H1 (cell line): ENCODE measurements around the gene KLF2. TPM values are rescaled to one million over a fixed set of nuclear protein-coding genes. Genes with fewer than 3 reads are reported as not detected.

Experiments
- CTCF ChIA-PET: fragments of 300-600 bp; sonication (Branson Sonifier 250); formaldehyde crosslinking; loops from one replicate; lab custom pipeline; 2021; ENCODE audit not compliant: partially characterized antibody; lab: Charles Lee
- POLR2A ChIA-PET: fragments of 300-600 bp; sonication (Branson Sonifier 250); formaldehyde crosslinking; loops from one replicate; lab custom pipeline; 2021; ENCODE audit warnings: inconsistent platforms; ENCODE audit not compliant: partially characterized antibody; lab: Charles Lee
- DNase-seq, 2 experiments: peaks; one replicate each; pipeline versions ENCODE4 v3.0.0 to v3.0.0-alpha.2; 2010 to 2022; ENCODE audit warnings: low spot score in 2 of 2, low read depth in 1 of 2, mixed read lengths in 1 of 2
- FAIRE-seq: peaks from 2 replicates; lab custom pipeline; 2011; peaks lifted over from hg19 to GRCh38; lab: Jason Lieb, UNC
- H2AFZ ChIP-seq: 2 replicates; pipeline ENCODE4 v1.8.1; 2012; ENCODE audit warnings: low read length, inconsistent platforms
- H2AK5ac ChIP-seq: 2 replicates; pipeline ENCODE4 v1.6.1; 2013; ENCODE audit warnings: low read depth, low read length
- H2BK120ac ChIP-seq: replicated peaks from 2 replicates; pipeline ENCODE3; 2013; ENCODE audit warnings: low read depth, low read length, inconsistent platforms
- H2BK12ac ChIP-seq: 2 replicates; pipeline ENCODE4 v1.6.1; 2013; ENCODE audit warnings: low read depth, low read length
- H2BK15ac ChIP-seq: 2 replicates; pipeline ENCODE4 v1.6.1; 2013; ENCODE audit warnings: low read length
- H2BK20ac ChIP-seq: 2 replicates; pipeline ENCODE4 v1.6.1; 2013; ENCODE audit warnings: low read length
- H2BK5ac ChIP-seq: 2 replicates; pipeline ENCODE4 v1.6.1; 2013; ENCODE audit warnings: low read depth, low read length
- H3K14ac ChIP-seq: 2 replicates; pipeline ENCODE4 v1.6.1; 2013; ENCODE audit warnings: inconsistent platforms; ENCODE audit not compliant: insufficient read length
- H3K18ac ChIP-seq: 2 replicates; pipeline ENCODE4 v1.6.1; 2013; ENCODE audit warnings: low read length; ENCODE audit errors: extremely low read depth
- H3K23ac ChIP-seq: 2 replicates; pipeline ENCODE4 v1.6.1; 2013; ENCODE audit warnings: inconsistent platforms; ENCODE audit not compliant: insufficient read length
- H3K23me2 ChIP-seq: 2 replicates; pipeline ENCODE4 v1.6.1; 2013; ENCODE audit warnings: low read depth, low read length
- H3K27ac ChIP-seq: 2 replicates; pipeline ENCODE4 v1.6.1; 2011; ENCODE audit warnings: low read depth, low read length, inconsistent platforms
- H3K27me3 ChIP-seq, 4 experiments: replicated peaks in 1 of 4; 1 replicate in 1 of 4; 2 replicates in 3 of 4; pipeline versions ENCODE4 v1.6.1 to v1.8.1; 2011 to 2013; ENCODE audit warnings: low read length in 3 of 4, mild to moderate bottlenecking in 3 of 4, inconsistent platforms in 2 of 4, mixed read lengths in 2 of 4, moderate library complexity in 1 of 4; ENCODE audit not compliant: control insufficient read depth in 3 of 4, insufficient read depth in 3 of 4; ENCODE audit errors: extremely low read depth in 1 of 4
- H3K36me3 ChIP-seq, 4 experiments: 2 replicates each; pipeline versions ENCODE4 v1.6.1 to v1.8.1; 2011 to 2013; ENCODE audit warnings: mild to moderate bottlenecking in 4 of 4, low read length in 3 of 4, moderate library complexity in 2 of 4, control low read depth in 1 of 4, inconsistent platforms in 1 of 4; ENCODE audit not compliant: insufficient read depth in 4 of 4, control insufficient read depth in 2 of 4
- H3K4ac ChIP-seq: replicated peaks from 2 replicates; pipeline ENCODE3; 2013; ENCODE audit warnings: low read length, low read depth, mixed read lengths, inconsistent platforms; ENCODE audit not compliant: insufficient read length
- H3K4me1 ChIP-seq, 4 experiments: replicated peaks in 1 of 4; 1 replicate in 1 of 4; 2 replicates in 3 of 4; pipeline versions ENCODE4 v1.6.1 to v1.8.1; 2011 to 2013; ENCODE audit warnings: low read length in 3 of 4, inconsistent platforms in 2 of 4, mixed read lengths in 1 of 4; ENCODE audit not compliant: insufficient read depth in 4 of 4, control insufficient read depth in 3 of 4
- H3K4me2 ChIP-seq, 2 experiments: 2 replicates each; pipeline versions ENCODE4 v1.6.1 to v1.8.1; 2011 to 2013; ENCODE audit warnings: low read depth in 2 of 2, low read length in 2 of 2, control low read depth in 1 of 2, inconsistent platforms in 1 of 2, mild to moderate bottlenecking in 1 of 2; ENCODE audit not compliant: insufficient read depth in 1 of 2
- H3K4me3 ChIP-seq, 4 experiments: fragments of 200-600, 300-600 bp in 1 of 4; sonication (generic), shearing (Covaris generic), sonication (Bioruptor Twin) in 1 of 4; 2 replicates each; pipeline versions ENCODE4 v1.5.1 to v1.8.1; 2011 to 2016; ENCODE audit warnings: low read length in 4 of 4, low read depth in 3 of 4, control low read depth in 2 of 4, inconsistent platforms in 2 of 4, mild to moderate bottlenecking in 2 of 4, mixed read lengths in 1 of 4, moderate library complexity in 1 of 4; ENCODE audit not compliant: insufficient read depth in 2 of 4; ENCODE audit errors: extremely low read depth in 1 of 4
- H3K56ac ChIP-seq: replicated peaks from 2 replicates; pipeline ENCODE3; 2013; ENCODE audit warnings: low read depth, mild to moderate bottlenecking, mixed read lengths, low read length, inconsistent platforms; ENCODE audit not compliant: insufficient read length
- H3K79me1 ChIP-seq: 2 replicates; pipeline ENCODE4 v1.6.1; 2013; ENCODE audit warnings: low read depth, low read length, control low read depth
- H3K79me2 ChIP-seq, 2 experiments: 2 replicates each; pipeline versions ENCODE4 v1.6.1 to v1.8.1; 2012 to 2013; ENCODE audit warnings: low read length in 2 of 2, mild to moderate bottlenecking in 2 of 2, inconsistent platforms in 1 of 2; ENCODE audit not compliant: insufficient read depth in 2 of 2, control insufficient read depth in 1 of 2
- H3K9ac ChIP-seq, 4 experiments: replicated peaks in 1 of 4; 1 replicate in 1 of 4; 2 replicates in 3 of 4; pipeline versions ENCODE4 v1.6.1 to v1.8.1; 2011 to 2013; ENCODE audit warnings: low read depth in 3 of 4, low read length in 3 of 4, control low read depth in 2 of 4, mild to moderate bottlenecking in 2 of 4, moderate library complexity in 2 of 4, inconsistent platforms in 1 of 4; ENCODE audit errors: extremely low read depth in 1 of 4
- H3K9me3 ChIP-seq, 2 experiments: 2 replicates each; pipeline versions ENCODE4 v1.6.1 to v1.8.1; 2012 to 2013; ENCODE audit warnings: mild to moderate bottlenecking in 2 of 2, moderate library complexity in 2 of 2, control low read depth in 1 of 2, inconsistent platforms in 1 of 2, low read depth in 1 of 2, low read length in 1 of 2, mixed read lengths in 1 of 2; ENCODE audit not compliant: insufficient read depth in 2 of 2
- H4K20me1 ChIP-seq, 2 experiments: replicated peaks in 1 of 2; 2 replicates each; pipeline versions ENCODE3 to v1.8.1; 2011 to 2013; ENCODE audit warnings: inconsistent platforms in 2 of 2, low read length in 2 of 2, mild to moderate bottlenecking in 1 of 2; ENCODE audit not compliant: insufficient read depth in 2 of 2, control insufficient read depth in 1 of 2
- H4K5ac ChIP-seq: 2 replicates; pipeline ENCODE4 v1.6.1; 2013; ENCODE audit warnings: low read length, low read depth, mixed read lengths, inconsistent platforms; ENCODE audit not compliant: insufficient read length
- H4K8ac ChIP-seq: 2 replicates; pipeline ENCODE4 v1.8.0; 2013; ENCODE audit warnings: mild to moderate bottlenecking, moderate library complexity, low read length, inconsistent platforms; ENCODE audit not compliant: insufficient read depth; ENCODE audit errors: extremely low read depth
- H4K91ac ChIP-seq: replicated peaks from 2 replicates; pipeline ENCODE3; 2013; ENCODE audit warnings: low read length, mixed read lengths, inconsistent platforms; ENCODE audit not compliant: insufficient read length
- ATF2 ChIP-seq: IDR thresholded peaks from 2 replicates; pipeline ENCODE4 v1.6.1; 2012; ENCODE audit warnings: low read length, inconsistent platforms
- BACH1 ChIP-seq: IDR thresholded peaks from 2 replicates; pipeline ENCODE4 v1.6.1; 2012; ENCODE audit warnings: low read length, improper control_type of control experiment
- JUN ChIP-seq: IDR thresholded peaks from 2 replicates; pipeline ENCODE4 v1.6.1; 2011; ENCODE audit warnings: low read depth, mild to moderate bottlenecking, improper control_type of control experiment, low read length
- MAX ChIP-seq: IDR thresholded peaks from 2 replicates; pipeline ENCODE4 v1.6.1; 2012; ENCODE audit warnings: inconsistent platforms
- NRF1 ChIP-seq: IDR thresholded peaks from 2 replicates; pipeline ENCODE4 v1.6.1; 2011; ENCODE audit warnings: mild to moderate bottlenecking, low read depth, low read length, improper control_type of control experiment
- POLR2AphosphoS5 ChIP-seq: IDR thresholded peaks from 2 replicates; pipeline ENCODE4 v1.6.1; 2011; ENCODE audit warnings: low read depth, low read length
- RFX5 ChIP-seq: IDR thresholded peaks from 2 replicates; pipeline ENCODE4 v1.6.1; 2011; ENCODE audit warnings: low read depth, low read length, improper control_type of control experiment, borderline replicate concordance
- SP4 ChIP-seq: IDR thresholded peaks from 2 replicates; pipeline ENCODE4 v1.6.1; 2012; ENCODE audit warnings: low read length, inconsistent platforms
- TAF1 ChIP-seq: IDR thresholded peaks from 2 replicates; pipeline ENCODE4 v1.6.1; 2011; ENCODE audit warnings: mild to moderate bottlenecking, low read depth, low read length
- ZNF274 ChIP-seq: IDR thresholded peaks from 2 replicates; pipeline ENCODE4 v1.7.0; 2012; ENCODE audit warnings: low read length, borderline replicate concordance; ENCODE audit errors: extremely low read depth
- WGBS, 2 experiments: shearing (Covaris generic) in 1 of 2; methylation state at CpG; one replicate each; pipeline versions ENCODE4 v1.1.6 to v1.1.7; 2013 to 2015; ENCODE audit warnings: low lambda C conversion rate in 2 of 2, mixed read lengths in 2 of 2, inconsistent platforms in 1 of 2, low coverage in 1 of 2, missing lambda C conversion rate in 1 of 2; ENCODE audit not compliant: insufficient replicate concordance in 2 of 2, insufficient coverage in 1 of 2, insufficient read length in 1 of 2; ENCODE audit errors: extremely low coverage in 1 of 2, missing lambda C conversion rate in 1 of 2; 5-methylcytosine and 5-hydroxymethylcytosine counted together
- polyA plus RNA-seq, 7 experiments: library from polyadenylated mRNA; depleted of rRNA in 3 of 7; stranded (reverse) in 5 of 7; unstranded in 2 of 7; fragments of >200 nt in 5 of 7; fragments of 200-250 nt in 2 of 7; gene quantifications; 1 replicate in 5 of 7; 2 replicates in 1 of 7; 4 replicates in 1 of 7; pipeline versions ENCODE4 v1.2.1 to v1.2.3, GENCODE V29; 2011 to 2013; ENCODE audit warnings: missing spikeins in 2 of 7, mixed read lengths in 2 of 7
- total RNA-seq: library from RNA; stranded (reverse); fragmentation: NEBNext Ultra II Directional; extraction: Animal tissue kit (Norgen Biotek cat#: 25700); gene quantifications from 2 replicates; pipeline ENCODE4 v1.2.1, GENCODE V29; 2021

Gene KLF2
- total and polyA plus RNA-seq, 2 of the 8 experiments (the other 6 are each of a cell fraction or from before 2014, with no cell fraction given), result 0.19 to 0.33 TPM

- POLR2A ChIA-PET, result interaction anchor here (0.7 kb wide), 1 partner anchor 81 kb away, joined by 4 read pairs; no protein-coding TSS in a partner anchor
- CTCF ChIA-PET, result no interaction called here
- no peak for FAIRE-seq
- TF ChIP-seq TAF1 (0 out of 2 replicates have a peak, but pooled peaks have one; percentile 26), SP4 (no peak), RFX5 (no peak), JUN (no peak), ATF2 (no peak), ZNF274 (no peak), MAX (peak; percentile 54; the same call in 1 of the 2 replicates), NRF1 (0 out of 2 replicates have a peak, but pooled peaks have one; percentile 18), POLR2AphosphoS5 (0 out of 2 replicates have a peak, but pooled peaks have one; percentile 26), BACH1 (no peak)
These were observed 1.2 kb downstream of the KLF2 start for GRCh38 chr19:16325641-16326400.

More at GRCh38 chr19:16325641-16326400, 1.2 kb downstream of the KLF2 start:
- peaks cover 0 to 4% (median 0%) of the 10 kb centered on the region in 4 experiments; a peak in 1 of 8 replicates for H3K36me3 ChIP-seq
- H2BK120ac ChIP-seq, result no peak overlapping the region
- no peak overlapping the region for H2BK5ac ChIP-seq
- H3K14ac ChIP-seq, result no peak overlapping the region
- H3K56ac ChIP-seq, result no peak overlapping the region
- H2BK12ac ChIP-seq, result no peak overlapping the region
- H2AFZ ChIP-seq, result peak overlapping the region; percentile 92
- H3K27me3 ChIP-seq, result peaks cover 32 to 70% (median 62%) of the 10 kb centered on the region in 4 experiments
- H3K23ac ChIP-seq, result no peak overlapping the region
- no peak overlapping the region for H2BK20ac ChIP-seq
- no peaks in the 10 kb centered on the region for H3K79me2 ChIP-seq
- no peak overlapping the region for H2BK15ac ChIP-seq
- H4K20me1 ChIP-seq, result peaks cover 0 to 6% of the 10 kb centered on the region in 2 experiments
- peak overlapping the region; percentile 79; the same call in 1 of the 2 replicates for H4K8ac ChIP-seq
- H3K4me3 ChIP-seq, result peak overlapping the region; percentile 46 to 71 (median 65)
- H3K4ac ChIP-seq, result no peak overlapping the region
- H3K27ac ChIP-seq, result no peak overlapping the region
- no peaks in the 10 kb centered on the region for H3K79me1 ChIP-seq
- DNase-seq, result peak in 1 of 2 experiments; percentile 87
- peak overlapping the region in 1 of 4 experiments; percentile 50; a peak in 2 of 7 replicates for H3K9ac ChIP-seq
- H3K18ac ChIP-seq, result peak overlapping the region; percentile 83
- no peaks in the 10 kb centered on the region for H3K9me3 ChIP-seq
- H3K4me1 ChIP-seq, result peaks cover 0 to 6% (median 0%) of the 10 kb centered on the region in 4 experiments; a peak in 3 of 7 replicates
- peaks cover 19% of the 10 kb centered on the region; the same call in 1 of the 2 replicates for H3K23me2 ChIP-seq
- no peak overlapping the region for H2AK5ac ChIP-seq
- peak overlapping the region; percentile 84 to 99 for H3K4me2 ChIP-seq
- H4K91ac ChIP-seq, result no peak overlapping the region
- H4K5ac ChIP-seq, result no peak overlapping the region
- 1% methylated on average over 80 of the region's 82 CpGs; no CpG with 5 or more reads in 1 of the 2 experiments for WGBS, 2 experiments
